Measurements from ENCODE around the gene THSD4. TPM values are rescaled to one million over a fixed set of nuclear protein-coding genes. Genes with fewer than 3 reads are reported as not detected.

The THSD4 gene
- polyA plus RNA-seq, 1 donor (not counting 4 experiments of a cell fraction or from before 2014, with no cell fraction given) = 24.5 TPM

DNA sequence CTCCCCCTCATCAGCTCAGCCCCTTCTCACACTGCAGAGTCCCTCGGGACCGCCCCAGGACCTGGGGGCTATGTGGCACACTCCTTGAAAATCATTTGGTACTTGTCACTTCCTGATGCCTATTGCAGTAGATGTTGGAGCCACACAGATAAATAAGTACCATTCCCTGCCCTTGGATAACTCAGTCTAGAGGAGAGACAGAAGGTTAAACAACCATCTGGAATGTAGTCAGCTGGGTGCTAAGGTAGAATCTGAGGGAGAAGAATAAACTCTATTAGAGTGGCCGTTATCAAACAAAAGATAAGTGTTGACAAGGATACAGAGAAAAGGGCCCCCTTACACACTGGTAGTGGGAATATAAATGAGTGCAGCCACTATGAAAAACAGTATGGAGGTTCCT is 582.8 kb downstream of the THSD4 start:
- no peaks in the 10 kb centered on the region for H3K9me3 ChIP-seq (ENCODE audit: control insufficient read depth, low read depth, low read length)
- no peak overlapping the region for H3K9ac ChIP-seq (ENCODE audit: control insufficient read depth, extremely low read depth, insufficient read depth, low read length)
- no peak overlapping the region for H3K27ac ChIP-seq (ENCODE audit: control insufficient read depth, insufficient read depth, low read length)
- dilution Hi-C loops (cut with MboI; ENCODE audit: extremely low pct_ligation_motif_present, low sequenced_read_pairs) = no loop called here
- H2AFZ ChIP-seq (ENCODE audit: control insufficient read depth, low read length) = no peak overlapping the region
- no peak overlapping the region for H3K4me2 ChIP-seq (ENCODE audit: control insufficient read depth, extremely low read depth, insufficient read depth, low read depth, low read length)
- TF ChIP-seq, protein P1, sequence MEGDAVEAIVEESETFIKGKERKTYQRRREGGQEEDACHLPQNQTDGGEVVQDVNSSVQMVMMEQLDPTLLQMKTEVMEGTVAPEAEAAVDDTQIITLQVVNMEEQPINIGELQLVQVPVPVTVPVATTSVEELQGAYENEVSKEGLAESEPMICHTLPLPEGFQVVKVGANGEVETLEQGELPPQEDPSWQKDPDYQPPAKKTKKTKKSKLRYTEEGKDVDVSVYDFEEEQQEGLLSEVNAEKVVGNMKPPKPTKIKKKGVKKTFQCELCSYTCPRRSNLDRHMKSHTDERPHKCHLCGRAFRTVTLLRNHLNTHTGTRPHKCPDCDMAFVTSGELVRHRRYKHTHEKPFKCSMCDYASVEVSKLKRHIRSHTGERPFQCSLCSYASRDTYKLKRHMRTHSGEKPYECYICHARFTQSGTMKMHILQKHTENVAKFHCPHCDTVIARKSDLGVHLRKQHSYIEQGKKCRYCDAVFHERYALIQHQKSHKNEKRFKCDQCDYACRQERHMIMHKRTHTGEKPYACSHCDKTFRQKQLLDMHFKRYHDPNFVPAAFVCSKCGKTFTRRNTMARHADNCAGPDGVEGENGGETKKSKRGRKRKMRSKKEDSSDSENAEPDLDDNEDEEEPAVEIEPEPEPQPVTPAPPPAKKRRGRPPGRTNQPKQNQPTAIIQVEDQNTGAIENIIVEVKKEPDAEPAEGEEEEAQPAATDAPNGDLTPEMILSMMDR (optimal IDR thresholded peaks at IDR 0.05 in 1 of 3, IDR thresholded peaks at IDR 0.05 in 1 of 3, conservative IDR thresholded peaks at IDR 0.05 in 1 of 3; ENCODE audit: extremely low read depth in 1 of 3, insufficient read depth in 2 of 3, low read length in 3 of 3) = no peak
- TF ChIP-seq EZH2 (IDR thresholded peaks at IDR 0.05; ENCODE audit: low read length) = no peak
- H3K36me3 ChIP-seq (ENCODE audit: control insufficient read depth in 2 of 2, extremely low read depth in 1 of 2, insufficient read depth in 2 of 2, low read length in 2 of 2) = peaks cover 0 to 1% of the 10 kb centered on the region in 2 experiments
- DNase-seq (ENCODE audit: low read depth, low spot score) (no peak), FAIRE-seq (no peak)
- H3K79me2 ChIP-seq (ENCODE audit: control insufficient read depth, insufficient read depth, low read length) = no peaks in the 10 kb centered on the region
- H3K27me3 ChIP-seq (ENCODE audit: control insufficient read depth, extremely low read depth, insufficient read depth, low read length) = no peaks in the 10 kb centered on the region
- peaks cover 2% of the 10 kb centered on the region for H3K9me1 ChIP-seq (ENCODE audit: control insufficient read depth, extremely low read depth, insufficient read depth, low read length)
- no peak overlapping the region for H3K4me3 ChIP-seq (ENCODE audit: control insufficient read depth in 2 of 3, extremely low read depth in 1 of 3, insufficient read depth in 2 of 3, low read depth in 1 of 3, low read length in 3 of 3)
- H3K4me1 ChIP-seq (ENCODE audit: control insufficient read depth, extremely low read depth, insufficient read depth, low read length) = no peaks in the 10 kb centered on the region
- H4K20me1 ChIP-seq (ENCODE audit: control insufficient read depth, extremely low read depth, insufficient read depth, low read length) = no peaks in the 10 kb centered on the region

DNA sequence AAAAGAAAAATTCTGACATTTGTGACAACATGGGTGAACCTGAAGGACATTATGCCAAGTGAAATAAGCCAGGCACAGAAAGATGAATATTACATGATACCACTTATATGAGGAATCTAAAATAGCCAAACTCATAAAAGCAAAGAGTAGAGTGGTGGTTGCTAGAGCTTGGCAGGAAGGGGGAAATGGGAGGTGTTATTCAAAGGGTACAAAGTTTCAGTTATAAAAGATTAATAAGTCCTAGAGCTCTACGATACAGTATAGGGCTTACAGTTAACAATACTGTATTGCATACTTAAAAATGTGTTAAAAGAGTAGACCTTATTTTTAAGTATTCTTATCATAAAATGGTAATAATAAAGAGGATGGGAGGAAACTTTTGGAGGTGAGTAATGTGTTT is 583.5 kb downstream of the THSD4 start:
- no peaks in the 10 kb centered on the region for H3K9me3 ChIP-seq (ENCODE audit: control insufficient read depth, low read depth, low read length)
- no peak overlapping the region for H3K27ac ChIP-seq (ENCODE audit: control insufficient read depth, insufficient read depth, low read length)
- DNase-seq (ENCODE audit: low read depth, low spot score) (no peak), FAIRE-seq (no peak)
- H3K9ac ChIP-seq (ENCODE audit: control insufficient read depth, extremely low read depth, insufficient read depth, low read length) = no peak overlapping the region
- TF ChIP-seq EZH2 (IDR thresholded peaks at IDR 0.05; ENCODE audit: low read length) = no peak
- TF ChIP-seq, protein P1 (optimal IDR thresholded peaks at IDR 0.05 in 1 of 3, IDR thresholded peaks at IDR 0.05 in 1 of 3, conservative IDR thresholded peaks at IDR 0.05 in 1 of 3; ENCODE audit: extremely low read depth in 1 of 3, insufficient read depth in 2 of 3, low read length in 3 of 3) = no peak
- no peak overlapping the region for H3K4me2 ChIP-seq (ENCODE audit: control insufficient read depth, extremely low read depth, insufficient read depth, low read depth, low read length)
- no peaks in the 10 kb centered on the region for H3K4me1 ChIP-seq (ENCODE audit: control insufficient read depth, extremely low read depth, insufficient read depth, low read length)
- no peaks in the 10 kb centered on the region for H3K27me3 ChIP-seq (ENCODE audit: control insufficient read depth, extremely low read depth, insufficient read depth, low read length)
- H4K20me1 ChIP-seq (ENCODE audit: control insufficient read depth, extremely low read depth, insufficient read depth, low read length) = no peaks in the 10 kb centered on the region
- no peak overlapping the region for H2AFZ ChIP-seq (ENCODE audit: control insufficient read depth, low read length)
- H3K9me1 ChIP-seq (ENCODE audit: control insufficient read depth, extremely low read depth, insufficient read depth, low read length) = peaks cover 2% of the 10 kb centered on the region
- no peaks in the 10 kb centered on the region for H3K79me2 ChIP-seq (ENCODE audit: control insufficient read depth, insufficient read depth, low read length)
- H3K4me3 ChIP-seq (ENCODE audit: control insufficient read depth in 2 of 3, extremely low read depth in 1 of 3, insufficient read depth in 2 of 3, low read depth in 1 of 3, low read length in 3 of 3) = no peak overlapping the region
- dilution Hi-C loops (cut with MboI; ENCODE audit: extremely low pct_ligation_motif_present, low sequenced_read_pairs) = no loop called here
- H3K36me3 ChIP-seq (ENCODE audit: control insufficient read depth in 2 of 2, extremely low read depth in 1 of 2, insufficient read depth in 2 of 2, low read length in 2 of 2) = peaks cover 0 to 1% of the 10 kb centered on the region in 2 experiments
